GM19438 (cell line): ENCODE results near the gene PPARG.
"Not testable (repeated sequence)": the region's sequence is repeated elsewhere in the genome, so short reads cannot be mapped to it uniquely, and the experiment has no call there.

Experiments used
- ATAC-seq: cut with Tn5 transposase; IDR thresholded peaks from one replicate; pipeline ENCODE4 v1.9.1; 2021; ENCODE audit warnings: low read depth; ENCODE audit not compliant: unreplicated experiment

Gene PPARG

GRCh38 chr3:12288182-12289129 is at the start of gene PPARG:
PPARG (plus strand) TSS chr3:12289070; CDS start chr3:12379712, 90,642 bp downstream.
- no peak for ATAC-seq

GRCh38 chr3:12239301-12239700 is 49.6 kb upstream of the PPARG start:
- ATAC-seq, result no peak

- ATAC-seq, result no peak
Measured at GRCh38 chr3:12242772-12243171, 46.1 kb upstream of the PPARG start.

GRCh38 chr3:12246497-12247163 is 42.2 kb upstream of the PPARG start:
- ATAC-seq, result no peak

GRCh38 chr3:12247411-12247810 is 41.5 kb upstream of the PPARG start:
- no peak for ATAC-seq

GRCh38 chr3:12249519-12249918 is 39.4 kb upstream of the PPARG start:
- ATAC-seq, result no peak

- ATAC-seq, result no peak
Measured at GRCh38 chr3:12252889-12253288, 36.0 kb upstream of the PPARG start.

- no peak for ATAC-seq
Measured at GRCh38 chr3:12253516-12254343, 35.1 kb upstream of the PPARG start.

GRCh38 chr3:12255393-12255792 is 33.5 kb upstream of the PPARG start:
- no peak for ATAC-seq

- no peak for ATAC-seq
Measured at GRCh38 chr3:12258911-12259310, 30.0 kb upstream of the PPARG start.

- ATAC-seq, result not testable (repeated sequence)
Measured at GRCh38 chr3:12262173-12262572, 26.7 kb upstream of the PPARG start.

- ATAC-seq, result no peak
Measured at GRCh38 chr3:12265508-12265907, 23.4 kb upstream of the PPARG start.

- ATAC-seq, result no peak
Measured at GRCh38 chr3:12266038-12266437, 22.8 kb upstream of the PPARG start.

- ATAC-seq, result no peak
Measured at GRCh38 chr3:12267376-12268030, 21.4 kb upstream of the PPARG start.

GRCh38 chr3:12268049-12268735 is 20.7 kb upstream of the PPARG start:
- ATAC-seq, result no peak

- ATAC-seq, result no peak
Measured at GRCh38 chr3:12270976-12271375, 17.9 kb upstream of the PPARG start.

GRCh38 chr3:12273045-12273695 is 15.7 kb upstream of the PPARG start:
- ATAC-seq, result peak; percentile 99

GRCh38 chr3:12275974-12276650 is 12.8 kb upstream of the PPARG start:
- no peak for ATAC-seq

- not testable (repeated sequence) for ATAC-seq
Measured at GRCh38 chr3:12276827-12277226, 12.0 kb upstream of the PPARG start.
